Measurements from ENCODE around the gene RPS5. TPM values are rescaled to one million over a fixed set of nuclear protein-coding genes. Genes with fewer than 3 reads are reported as not detected.
"Not testable (repeated sequence)": the region's sequence is repeated elsewhere in the genome, so short reads cannot be mapped to it uniquely, and the experiment has no call there.

Gene RPS5
- total RNA-seq, 1 donor: 1,453 TPM

- TF ChIP-seq CTCF (IDR thresholded peaks at IDR 0.05; ENCODE audit: insufficient read depth, low read length): no peak
- DNase-seq (ENCODE audit: low read depth): no peak
- H3K4me3 ChIP-seq (ENCODE audit: low read depth, low read length): no peak overlapping the region
These were observed 18.3 kb upstream of the RPS5 start for GRCh38 chr19:58368561-58369360.

- TF ChIP-seq CTCF (IDR thresholded peaks at IDR 0.05; ENCODE audit: insufficient read depth, low read length): no peak
- H3K4me3 ChIP-seq (ENCODE audit: low read depth, low read length): no peak overlapping the region
- DNase-seq (ENCODE audit: low read depth): no peak
These were observed 14.5 kb upstream of the RPS5 start for GRCh38 chr19:58372311-58373133.

GRCh38 chr19:58374200-58374599 is 12.9 kb upstream of the RPS5 start:
- DNase-seq (ENCODE audit: low read depth): no peak
- no peak overlapping the region for H3K4me3 ChIP-seq (ENCODE audit: low read depth, low read length)
- no peak for TF ChIP-seq CTCF (IDR thresholded peaks at IDR 0.05; ENCODE audit: insufficient read depth, low read length)

GRCh38 chr19:58376724-58377123 is 10.3 kb upstream of the RPS5 start:
- not testable (repeated sequence) for H3K4me3 ChIP-seq (ENCODE audit: low read depth, low read length); DNase-seq (ENCODE audit: low read depth)

GRCh38 chr19:58379246-58379645 is 7.8 kb upstream of the RPS5 start:
- H3K4me3 ChIP-seq (ENCODE audit: low read depth, low read length): no peak overlapping the region
- TF ChIP-seq CTCF (IDR thresholded peaks at IDR 0.05; ENCODE audit: insufficient read depth, low read length): no peak
- DNase-seq (ENCODE audit: low read depth): no peak

GRCh38 chr19:58380037-58380661 is 6.9 kb upstream of the RPS5 start:
- DNase-seq (ENCODE audit: low read depth): no peak
- H3K4me3 ChIP-seq (ENCODE audit: low read depth, low read length): peak overlapping the region; percentile 85
- no peak for TF ChIP-seq CTCF (IDR thresholded peaks at IDR 0.05; ENCODE audit: insufficient read depth, low read length)

Data from fibroblast of the aortic adventitia (primary cell).